Stimulated activated CD4-positive, alpha-beta T cell treated with anti-CD3 and anti-CD28 coated beads, Interleukin-4, amount 100 ng/mL, for 1 hour (primary cell): ENCODE results near the gene GABRR2.

Experiments
- DNase-seq: peaks from one replicate; pipeline ENCODE4 v3.0.0-alpha.2; 2020

GABRR2 gene

DNA sequence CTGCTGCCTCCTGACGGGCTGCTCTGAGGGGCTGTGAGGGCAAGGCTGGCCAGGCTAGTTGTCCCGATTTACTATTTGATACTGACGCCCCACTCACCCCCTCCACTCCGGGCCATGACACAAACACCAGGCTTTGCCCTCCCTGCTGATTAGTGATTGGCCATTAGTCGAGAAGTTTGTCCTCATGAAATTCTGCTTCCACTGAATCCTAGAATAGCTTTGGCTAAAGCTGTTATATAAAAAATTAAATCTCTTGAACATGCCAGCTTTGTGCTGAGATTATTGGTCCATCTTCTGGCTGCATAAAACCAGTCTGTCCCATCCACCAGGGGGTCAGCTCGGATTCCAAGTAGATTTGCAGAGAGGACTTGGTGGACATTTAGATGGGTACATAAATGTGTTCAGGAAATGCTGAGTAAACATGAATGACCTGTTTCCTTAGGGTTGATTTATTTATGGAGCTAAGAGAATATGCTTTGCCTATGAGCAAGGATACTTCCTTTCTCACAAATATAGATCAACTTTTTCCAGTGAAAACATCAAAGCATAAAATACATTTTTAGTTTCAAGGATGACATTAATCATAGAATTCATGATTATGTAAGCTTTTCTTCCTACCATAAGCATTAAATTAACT is at the start of gene GABRR2:
Gene GABRR2 (minus strand): TSS at position 51 of the 637 bp plus-strand sequence. CDS start 134 bp downstream, outside the sequence.
- DNase-seq, result no peak

DNA sequence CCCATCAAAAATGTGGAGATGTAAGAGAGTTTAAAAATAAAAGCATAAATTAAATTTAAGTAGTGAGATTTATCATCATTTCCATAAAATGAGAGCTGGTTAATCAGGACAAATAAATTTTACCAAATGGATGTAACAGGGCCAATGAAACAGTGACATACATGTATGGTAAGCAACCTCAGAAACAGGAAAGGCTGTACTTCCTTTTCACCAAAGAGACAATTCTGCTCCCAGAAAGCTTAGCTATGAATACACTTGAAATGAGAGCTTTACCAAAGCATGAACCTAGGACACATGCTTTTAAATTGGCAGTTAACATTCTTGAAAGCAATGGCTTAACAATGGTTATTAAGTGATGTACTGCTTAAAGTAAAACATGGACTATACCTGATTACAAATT is 49.5 kb upstream of the GABRR2 start:
- no peak for DNase-seq

DNA sequence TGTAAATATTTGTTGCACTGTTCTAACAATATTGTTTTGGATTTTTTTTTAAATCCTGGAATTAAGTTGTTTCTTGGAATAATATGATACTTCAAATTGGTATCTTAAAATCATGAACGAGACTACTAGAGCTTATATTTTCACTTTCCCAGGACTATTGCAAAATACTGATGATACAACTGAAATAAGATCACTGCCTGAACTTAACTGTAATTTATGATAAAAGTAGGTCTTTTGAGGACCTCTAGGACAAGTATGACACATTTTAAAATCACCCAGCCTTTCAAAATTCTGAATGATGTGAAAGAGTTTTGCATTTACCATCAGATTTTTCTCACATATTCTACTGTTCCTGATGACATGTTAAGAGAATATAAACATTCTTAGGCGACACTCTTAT is 46.1 kb upstream of the GABRR2 start:
- DNase-seq, result no peak

DNA sequence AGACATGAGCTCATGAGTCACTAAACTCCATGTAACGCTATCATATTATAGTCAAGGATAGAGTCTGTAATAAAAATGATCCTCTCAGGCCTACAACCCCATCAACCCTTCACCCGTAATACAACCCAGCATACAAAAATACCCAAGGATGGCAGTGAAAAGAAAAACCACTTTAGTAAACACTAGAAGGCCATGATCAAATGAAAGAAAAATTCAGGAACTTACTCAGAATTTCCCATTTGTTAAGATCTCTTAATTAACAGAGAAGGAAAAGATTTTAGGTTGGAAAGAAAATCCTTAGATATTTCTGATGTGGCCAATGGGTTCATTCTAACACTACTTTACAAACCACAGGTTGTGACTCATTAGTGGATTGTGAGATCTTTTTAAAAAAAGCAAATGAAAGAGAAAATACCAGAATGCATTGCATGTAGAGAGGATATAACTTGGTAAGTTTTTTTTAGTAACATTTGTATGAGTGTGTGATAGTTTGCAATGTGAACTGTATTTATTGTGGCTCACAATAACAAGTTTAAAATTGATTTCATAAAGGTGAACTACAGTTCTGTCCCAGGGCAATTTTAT is 45.4 kb upstream of the GABRR2 start:
- DNase-seq, result no peak

DNA sequence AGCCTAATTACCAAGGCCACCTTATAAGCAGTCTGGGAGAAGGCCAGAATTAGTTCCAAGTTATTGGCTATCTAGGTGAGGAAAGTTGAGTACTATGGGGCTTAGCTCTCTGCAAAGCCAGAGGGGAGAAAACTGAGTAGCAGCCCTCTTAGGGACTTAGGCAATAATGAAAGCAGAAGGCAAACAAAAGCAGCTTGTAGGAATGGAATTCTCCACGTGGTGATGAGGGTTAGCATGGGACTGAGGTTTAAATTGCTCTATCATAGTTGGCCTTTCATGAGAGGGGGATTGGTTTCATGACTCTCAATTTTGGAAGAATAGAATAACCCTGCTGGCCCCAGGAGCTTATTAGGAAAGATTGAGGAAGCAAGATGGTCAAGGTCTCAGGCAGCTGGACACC is 44.5 kb upstream of the GABRR2 start:
- DNase-seq, result no peak

DNA sequence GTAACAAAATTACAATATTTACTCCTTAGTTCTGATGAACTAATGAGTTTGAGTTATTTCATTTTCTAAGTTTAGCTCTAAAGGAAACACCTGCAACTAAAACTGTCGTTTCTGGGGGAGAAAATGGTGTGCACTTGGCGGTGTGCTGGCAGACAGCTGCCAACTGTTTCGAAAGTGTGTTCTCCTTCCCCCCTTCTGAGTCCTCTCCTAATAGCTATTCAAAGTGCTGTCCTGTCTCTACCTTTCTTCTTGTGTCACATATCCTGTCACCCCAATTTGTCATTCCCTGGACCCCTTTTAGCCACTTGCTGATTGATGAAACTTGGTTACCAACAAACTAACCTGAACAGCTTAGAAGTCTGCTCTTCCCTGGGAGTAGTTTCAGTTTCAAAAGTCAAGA is 42.3 kb upstream of the GABRR2 start:
- DNase-seq, result no peak

DNA sequence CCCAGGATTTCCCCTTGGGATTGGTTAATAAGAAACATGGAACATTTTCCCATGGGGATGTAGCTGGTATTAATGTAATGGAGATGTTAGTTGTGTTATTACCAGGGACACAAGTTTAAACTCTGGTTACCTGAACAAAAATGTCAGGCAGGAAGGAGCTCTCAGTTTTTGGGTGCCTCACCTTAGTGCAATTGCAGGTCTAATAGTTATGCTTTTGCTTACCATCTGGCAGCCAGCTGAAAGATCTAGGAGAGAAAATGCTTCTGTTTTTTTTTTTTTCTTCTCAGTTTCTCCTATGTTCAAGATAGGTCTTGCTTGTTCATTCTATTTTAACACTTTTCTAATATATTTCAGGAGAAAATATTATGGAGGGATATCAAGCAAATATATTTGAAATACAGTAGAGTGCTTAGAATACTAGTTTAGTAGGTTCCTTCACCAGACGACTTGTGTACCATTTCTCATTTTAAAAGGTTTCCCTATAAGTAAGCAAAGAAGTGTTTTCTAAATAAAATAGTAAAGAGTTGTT is 41.6 kb upstream of the GABRR2 start:
- no peak for DNase-seq

DNA sequence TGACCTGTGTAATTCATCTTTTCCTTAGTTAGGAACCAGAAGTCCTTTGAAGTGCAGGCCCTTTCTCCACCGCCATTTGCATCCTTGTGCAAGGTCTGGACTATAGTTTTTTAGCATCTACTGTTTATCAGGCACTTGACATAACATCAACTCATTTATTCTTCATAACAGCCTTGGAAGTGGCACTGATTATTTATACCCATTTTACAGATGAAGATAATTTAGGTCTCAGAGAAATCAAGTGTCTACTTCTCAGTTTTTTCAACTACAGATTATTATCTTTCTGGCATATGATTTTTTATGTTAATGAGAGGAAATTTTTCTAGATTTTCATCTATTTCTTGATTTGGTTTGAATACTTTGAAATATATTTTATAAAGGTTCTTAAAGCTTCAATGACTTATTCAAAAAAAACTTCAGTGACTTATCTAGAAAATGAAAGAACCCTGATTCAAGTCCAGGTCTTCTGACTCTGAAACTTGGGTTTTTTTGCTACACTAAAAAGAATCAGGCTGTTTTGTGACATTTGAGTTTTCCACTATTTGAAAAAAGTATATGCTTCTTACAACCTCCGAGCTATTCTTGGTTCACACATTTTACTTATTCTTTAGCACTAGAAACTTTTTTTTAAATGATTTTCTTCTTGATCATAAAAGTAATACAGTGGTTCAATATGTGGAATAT is 40.6 kb upstream of the GABRR2 start:
- DNase-seq, result no peak

DNA sequence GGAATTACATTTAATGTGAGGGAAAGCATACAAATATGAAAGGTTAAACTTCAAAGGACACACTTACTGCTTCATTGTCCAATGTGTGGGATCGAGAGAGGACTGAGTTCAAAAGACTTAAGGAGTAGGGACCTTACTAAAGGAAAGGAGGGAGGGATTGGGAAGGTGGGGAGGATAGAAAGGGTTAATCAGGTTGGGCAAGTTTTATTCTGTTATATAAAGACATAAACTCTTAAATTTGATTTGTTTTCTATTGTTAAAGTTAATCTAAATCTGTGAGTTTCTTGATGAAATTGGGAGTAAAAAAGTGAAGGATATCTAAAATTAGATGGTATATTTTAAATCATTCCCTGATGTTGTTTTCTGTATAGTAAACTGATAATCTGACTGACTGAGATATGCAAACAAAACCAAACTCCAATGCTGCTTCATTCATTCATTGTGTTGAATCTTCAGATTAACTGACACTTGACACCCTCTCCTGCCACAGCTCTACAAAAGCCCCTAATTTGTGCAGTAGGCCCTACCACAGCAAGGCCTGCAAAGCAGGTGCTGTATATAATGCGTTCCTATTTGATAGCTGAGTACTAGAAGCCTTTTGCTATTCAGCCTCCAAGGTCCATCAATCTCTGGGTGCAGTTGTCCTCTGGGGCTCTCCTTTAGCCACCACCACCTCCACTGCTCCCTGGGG is 38.7 kb upstream of the GABRR2 start:
- DNase-seq, result no peak

DNA sequence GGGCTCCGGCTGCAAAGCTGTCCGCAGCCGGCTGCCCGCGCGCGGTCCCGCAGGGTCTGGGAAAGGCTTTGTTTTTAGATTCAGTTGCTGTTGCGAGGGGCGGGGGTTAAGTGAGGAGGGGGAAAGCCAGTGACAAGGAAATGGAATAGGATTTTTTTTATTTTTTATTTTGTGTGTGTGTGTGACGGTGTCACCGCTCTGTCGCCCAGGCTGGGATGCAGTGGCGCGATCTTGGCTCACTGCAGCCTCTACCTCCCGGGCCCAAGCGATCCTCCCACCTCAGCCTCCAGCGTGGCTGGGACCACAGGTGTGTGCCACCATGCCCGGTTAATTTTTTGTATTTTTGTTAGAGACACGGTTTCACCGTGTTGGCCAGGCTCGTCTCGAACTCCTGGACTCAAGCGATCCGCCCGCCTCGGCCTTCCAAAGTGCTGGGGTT is 38.0 kb upstream of the GABRR2 start:
- DNase-seq, result peak; percentile 9

DNA sequence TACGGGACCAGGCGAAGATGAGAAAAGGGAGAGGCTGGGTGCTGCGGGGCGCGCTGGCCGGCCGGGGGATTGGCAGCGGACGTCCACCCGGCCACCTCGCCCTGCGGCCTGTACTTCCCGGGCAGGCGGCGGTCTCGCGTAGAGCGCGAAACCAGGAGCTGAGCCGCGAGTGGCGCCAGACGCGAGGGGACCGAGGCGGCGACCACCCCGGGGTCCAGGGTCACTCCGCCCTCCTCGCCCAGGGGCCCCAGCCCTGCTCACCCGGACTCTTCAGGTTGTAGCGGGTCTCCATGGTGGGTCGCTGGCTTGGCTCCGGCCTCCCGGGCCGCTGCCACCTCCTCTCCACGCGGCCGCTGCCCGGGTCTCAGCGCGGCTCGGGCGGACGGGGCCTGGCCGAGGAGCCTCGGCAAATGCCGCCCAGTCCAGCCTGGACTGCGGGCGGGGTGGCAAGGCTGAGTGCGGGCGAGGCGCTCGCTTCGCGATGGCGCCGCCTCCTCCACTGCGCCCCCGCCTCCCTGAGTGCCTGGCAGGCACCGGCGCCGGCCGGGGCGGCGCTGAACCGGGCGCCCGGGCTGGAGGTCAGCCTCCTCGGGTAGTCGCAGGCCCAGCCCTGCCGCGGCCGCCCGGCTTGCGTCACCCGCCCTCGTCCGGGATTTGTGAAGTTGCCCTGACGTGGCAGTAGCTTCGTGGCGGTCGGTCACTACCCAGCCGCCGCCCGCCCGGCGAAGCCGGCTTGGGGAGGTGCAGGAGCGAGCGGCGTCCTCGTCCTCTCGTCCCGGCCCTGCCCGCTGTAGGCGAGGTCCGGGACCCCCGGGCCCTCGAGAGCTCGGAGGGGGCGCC is 37.4 kb upstream of the GABRR2 start, which contains the start of gene UBE2J1:
Gene UBE2J1 (minus strand): TSS at position 445 of the 840 bp plus-strand sequence. CDS start 153 bp downstream, at position 292.
- peak; percentile 71 for DNase-seq

DNA sequence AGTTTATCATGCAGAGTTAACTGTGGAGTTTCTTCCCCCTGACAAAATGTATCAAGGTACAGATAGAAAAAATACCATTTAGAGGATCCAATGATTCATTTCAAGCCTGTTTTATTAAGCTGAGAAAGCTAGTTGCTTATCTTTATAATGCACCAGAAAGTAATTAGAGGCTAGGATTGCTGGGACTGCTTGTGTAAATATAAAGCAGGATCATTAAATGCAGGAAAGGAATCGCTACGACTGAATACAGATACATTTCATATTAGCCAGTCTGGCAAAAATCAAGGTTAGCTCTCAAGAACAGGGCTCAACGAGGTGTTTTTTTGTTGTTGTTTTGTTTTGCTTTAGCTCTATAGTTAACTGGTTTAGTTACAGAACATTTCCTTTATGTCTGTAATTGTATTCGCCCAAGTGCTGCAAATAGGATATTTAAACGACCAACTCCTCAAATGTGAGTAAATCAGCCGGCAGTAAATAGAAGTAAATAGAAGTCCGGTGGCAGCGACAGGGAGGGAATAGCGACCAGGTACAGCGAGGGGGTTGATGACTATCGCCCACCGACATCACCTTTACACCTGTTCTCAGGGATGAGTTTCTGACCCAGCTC is 36.7 kb upstream of the GABRR2 start:
- DNase-seq, result no peak

DNA sequence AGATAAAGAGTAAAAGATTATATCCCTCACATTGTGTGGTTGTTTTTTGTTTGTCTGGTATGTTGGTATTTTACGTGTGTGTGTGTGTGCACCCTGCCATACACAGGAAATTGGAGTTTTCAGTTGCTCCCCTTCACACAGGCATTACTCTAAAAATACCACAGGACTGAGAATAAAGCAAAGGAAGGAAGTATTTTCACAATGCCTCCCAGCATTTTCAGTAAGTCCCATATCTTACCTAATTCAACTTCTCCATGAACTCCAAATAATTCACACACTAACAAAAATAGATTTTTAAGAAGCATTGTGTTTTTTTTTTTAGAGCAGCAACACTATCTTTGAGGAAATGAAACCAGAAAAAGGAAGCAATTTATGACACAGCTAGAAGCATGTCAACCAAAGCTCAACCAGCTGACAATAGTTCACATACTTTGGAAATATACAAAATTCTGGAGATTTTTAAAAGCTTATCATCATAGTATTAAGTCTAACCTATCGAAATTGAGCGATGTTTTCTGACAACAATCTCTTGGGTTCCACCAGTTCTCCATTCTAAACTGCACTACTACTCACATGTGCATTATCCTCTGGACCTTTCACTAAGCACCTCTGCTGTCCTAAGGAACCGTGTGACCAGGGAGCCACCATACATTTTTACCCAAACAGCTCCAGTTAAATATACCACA is 35.3 kb upstream of the GABRR2 start:
- no peak for DNase-seq

DNA sequence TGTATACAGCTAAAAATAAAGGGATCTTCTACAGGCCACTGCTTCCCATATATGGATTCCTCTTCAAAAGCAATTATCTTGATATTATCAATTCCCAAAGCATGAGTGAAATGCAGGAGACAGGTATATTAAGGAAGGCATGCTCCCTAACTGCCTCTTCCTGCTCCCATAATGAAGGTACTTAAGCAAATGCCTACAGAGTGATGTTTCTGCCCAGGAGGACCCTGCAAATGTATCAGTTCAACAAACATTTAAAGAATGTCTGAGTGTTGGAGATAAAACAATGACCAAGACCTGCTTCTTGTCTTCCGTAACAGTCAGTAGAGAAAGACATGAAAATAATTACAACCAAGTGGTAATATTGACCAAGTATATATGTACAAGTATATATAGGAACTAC is 33.3 kb upstream of the GABRR2 start:
- no peak for DNase-seq

DNA sequence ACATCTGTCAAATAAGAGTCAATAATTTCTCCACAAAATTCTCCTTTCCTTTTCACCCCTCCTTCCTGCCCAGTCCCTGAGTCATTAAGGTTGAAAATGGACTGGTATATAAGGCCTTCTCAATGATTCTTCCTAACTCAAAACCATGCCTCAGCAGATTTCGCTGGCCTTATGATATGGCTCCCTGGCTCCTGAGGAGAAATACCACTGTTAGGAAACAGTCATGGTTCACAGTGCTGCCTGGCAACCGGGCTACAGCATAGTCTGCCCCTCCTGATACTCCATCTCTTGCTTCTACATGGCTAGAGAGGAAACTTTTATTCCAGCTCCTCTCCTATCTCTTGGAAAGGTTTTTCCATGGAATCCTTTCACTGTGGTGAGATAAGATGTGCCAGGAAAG is 32.7 kb upstream of the GABRR2 start:
- DNase-seq, result no peak

DNA sequence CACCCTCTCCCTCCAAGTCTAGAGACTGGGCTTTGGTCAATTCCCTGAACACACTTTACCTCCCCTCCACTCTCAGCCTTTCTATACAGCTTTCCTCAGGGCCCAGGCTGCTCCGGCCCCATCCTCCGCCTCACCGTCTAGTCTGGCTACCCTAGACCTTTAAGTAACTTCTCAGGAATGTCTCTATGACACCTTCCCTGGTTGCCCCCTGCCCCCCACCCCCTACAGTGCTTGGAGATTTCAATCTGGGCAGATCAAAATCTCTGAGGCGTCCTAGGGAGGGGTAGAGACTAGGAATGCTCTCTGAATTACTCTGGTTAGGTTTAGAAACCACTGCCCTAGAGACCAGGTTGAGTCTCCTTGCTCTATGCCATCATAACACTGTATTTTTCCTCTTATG is 31.3 kb upstream of the GABRR2 start:
- DNase-seq, result no peak

DNA sequence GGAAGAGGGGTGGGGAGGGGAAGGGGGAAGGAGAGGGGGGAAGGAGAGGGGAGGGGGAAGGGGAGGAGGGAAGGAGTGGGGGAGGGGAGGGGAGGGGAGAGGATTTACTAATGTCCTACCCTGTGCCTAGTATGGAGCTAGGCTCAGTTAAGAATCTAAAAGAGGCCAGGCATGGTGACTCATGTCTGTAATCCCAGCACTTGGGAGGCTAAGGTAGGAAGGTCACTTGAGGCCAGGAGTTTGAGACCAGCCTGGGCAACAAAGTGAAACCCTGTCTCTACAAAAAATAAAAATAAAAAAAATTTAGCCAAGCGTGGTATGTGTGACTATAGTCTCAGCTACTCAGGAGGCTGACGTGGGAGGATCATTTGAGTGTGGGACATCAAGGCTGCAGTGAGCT is 24.5 kb upstream of the GABRR2 start:
- DNase-seq, result no peak

DNA sequence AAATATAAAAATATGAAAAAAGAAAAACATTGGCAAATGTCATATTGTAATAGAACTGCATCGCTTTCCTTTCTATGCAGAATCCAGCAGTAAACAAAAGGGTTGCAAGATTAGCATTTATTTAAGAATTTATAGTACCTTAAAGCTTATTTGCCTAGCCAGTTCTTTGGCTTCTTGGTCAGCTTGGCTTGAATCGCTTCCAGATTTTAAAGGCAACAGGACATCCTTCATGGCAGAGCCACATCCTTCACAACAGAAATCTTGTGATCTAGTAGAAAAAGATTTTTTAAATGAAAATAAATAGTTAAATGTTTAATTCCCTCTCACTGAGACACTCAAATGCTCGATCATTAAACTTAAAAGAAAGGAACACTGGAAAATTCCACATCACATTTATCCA is 20.1 kb upstream of the GABRR2 start:
- no peak for DNase-seq

DNA sequence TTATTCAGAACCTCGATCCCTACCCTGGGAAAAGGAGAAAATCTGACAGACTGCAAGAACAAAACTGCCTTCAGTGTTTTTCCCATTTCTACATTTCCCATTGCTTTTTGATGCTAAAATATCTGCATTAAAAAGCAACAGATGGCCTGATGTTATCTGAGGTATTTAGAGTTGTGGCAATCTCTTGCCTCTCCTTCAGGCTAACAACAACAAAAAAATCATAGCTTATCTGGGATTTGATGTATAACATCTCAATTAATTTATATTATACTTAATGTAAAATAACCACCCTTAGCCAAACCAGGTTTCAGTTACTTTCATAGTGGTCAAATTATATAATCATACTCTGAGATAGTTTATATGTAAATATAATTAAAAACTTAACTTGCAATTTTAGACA is 15.8 kb upstream of the GABRR2 start:
- DNase-seq, result no peak

DNA sequence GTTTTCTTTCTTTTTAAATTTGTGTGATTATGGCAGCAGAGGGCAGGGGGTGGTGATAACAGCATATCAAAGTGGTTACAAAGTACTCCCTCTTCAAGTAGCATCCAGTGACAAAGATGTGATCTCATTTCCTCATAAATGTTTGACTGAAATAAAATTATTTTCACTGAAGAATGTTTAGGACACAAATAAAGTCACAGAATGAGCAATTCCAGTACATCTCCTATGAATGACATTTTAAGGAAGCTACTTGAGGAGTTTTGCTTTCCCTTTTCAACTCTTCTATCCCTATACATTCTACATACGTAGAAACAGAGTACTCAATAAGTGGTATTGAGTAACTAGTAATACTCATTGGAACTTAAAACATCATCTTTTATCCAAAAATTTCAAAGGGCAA is 13.9 kb upstream of the GABRR2 start:
- no peak for DNase-seq

DNA sequence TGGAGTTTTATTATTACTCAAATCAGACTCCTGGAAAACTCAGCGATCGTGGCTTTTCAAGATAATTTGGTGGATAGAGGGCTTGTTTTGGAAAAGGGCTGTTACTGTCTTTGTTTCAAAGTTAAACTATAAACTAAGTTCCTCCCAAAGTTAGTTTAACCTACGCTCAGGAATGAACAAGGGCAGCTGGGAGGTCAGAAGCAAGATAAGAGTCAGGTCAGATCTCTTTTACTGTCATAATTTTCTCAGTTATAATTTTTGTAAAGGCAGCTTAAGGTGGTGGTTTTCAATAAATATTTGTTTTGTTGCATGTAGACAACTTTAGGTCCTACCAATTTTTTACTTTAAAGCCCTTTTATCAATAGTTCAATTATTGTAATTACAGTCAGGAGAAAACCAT is 9.2 kb upstream of the GABRR2 start:
- DNase-seq, result no peak
